Frontal cortex (tissue), 4 donors: Measurements from ENCODE around the gene TNP1. TPM values are rescaled to one million over a fixed set of nuclear protein-coding genes. Genes with fewer than 3 reads are reported as not detected.

Experiments used
- DNase-seq, 2 donors: peaks; one replicate each; pipeline ENCODE4 v3.0.0; 2012; ENCODE audit warnings: low spot score in 2 of 2
- FAIRE-seq: peaks from 2 replicates; lab custom pipeline; 2012; peaks lifted over from hg19 to GRCh38; lab: Jason Lieb, UNC
- total RNA-seq: library from RNA; depleted of rRNA; stranded (reverse); fragments of >200 nt; gene quantifications from one replicate; pipeline ENCODE4 v1.2.3, GENCODE V29; 2014
- donor health status: control.
- donor health status: control.
- donor health status: control.

TNP1 gene
- total RNA-seq, 1 donor from 2014 or later: not detected

DNA sequence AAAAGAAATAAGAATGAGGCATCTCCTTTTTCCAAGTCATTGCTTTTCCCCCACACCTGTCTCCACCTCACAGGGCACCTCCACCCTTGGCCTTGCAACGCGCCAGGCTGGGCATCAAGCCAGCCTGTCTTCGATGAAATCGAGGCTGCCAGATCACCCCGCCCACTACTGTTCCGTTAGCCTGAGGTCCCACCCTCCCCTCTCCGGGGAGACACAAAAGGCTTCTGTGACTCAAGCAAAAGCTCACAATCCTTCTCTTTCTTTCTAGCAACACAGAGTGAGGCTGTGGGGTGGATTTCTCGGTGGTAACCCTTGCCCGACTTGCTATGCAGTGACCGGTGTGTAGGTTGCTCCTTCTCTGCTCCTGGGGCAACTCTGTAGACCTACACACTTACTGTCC is 9.9 kb downstream of the TNP1 start:
- DNase-seq (peak; percentile 29 to 46), FAIRE-seq (no peak)

DNA sequence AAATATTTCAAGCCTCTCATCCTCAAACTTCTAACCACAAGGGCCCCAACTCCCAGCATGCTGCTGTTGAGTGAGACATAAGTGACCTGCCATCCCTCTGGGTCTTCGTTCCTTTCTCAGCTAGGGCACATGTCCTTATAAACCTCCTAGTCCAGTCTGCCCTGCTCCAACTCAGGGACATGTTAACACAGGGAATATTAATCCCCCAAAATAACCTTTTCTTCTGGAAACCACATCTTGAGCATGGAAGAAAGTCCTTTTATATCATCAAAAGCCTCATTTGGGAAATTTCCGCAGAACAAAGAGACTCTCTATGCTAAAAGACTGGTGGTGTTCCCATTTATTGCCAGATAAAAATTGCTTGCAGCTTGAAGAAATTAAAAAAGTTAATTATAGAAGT is 14.4 kb downstream of the TNP1 start:
- FAIRE-seq: no peak
- DNase-seq: no peak

DNA sequence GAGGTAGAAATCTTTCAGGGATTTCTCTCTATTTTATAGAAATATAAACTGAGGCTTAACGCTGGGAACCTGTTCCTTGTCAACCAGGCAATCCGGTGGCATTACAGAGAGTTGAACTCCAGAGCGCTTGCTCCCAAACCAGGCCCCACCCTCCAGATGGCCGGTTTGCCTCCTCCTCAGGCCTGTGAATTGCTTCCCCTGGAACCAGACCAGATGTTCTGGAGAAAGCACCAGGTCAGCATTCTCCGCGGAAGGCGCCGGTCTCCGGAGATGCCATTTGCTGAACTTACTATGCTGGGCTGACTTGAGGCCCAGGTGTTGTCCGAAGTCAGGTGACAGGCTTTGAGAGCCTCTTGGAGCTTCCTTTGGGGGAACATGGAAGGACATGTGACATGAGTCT is 17.2 kb downstream of the TNP1 start:
- no peak for FAIRE-seq
- no peak for DNase-seq

DNA sequence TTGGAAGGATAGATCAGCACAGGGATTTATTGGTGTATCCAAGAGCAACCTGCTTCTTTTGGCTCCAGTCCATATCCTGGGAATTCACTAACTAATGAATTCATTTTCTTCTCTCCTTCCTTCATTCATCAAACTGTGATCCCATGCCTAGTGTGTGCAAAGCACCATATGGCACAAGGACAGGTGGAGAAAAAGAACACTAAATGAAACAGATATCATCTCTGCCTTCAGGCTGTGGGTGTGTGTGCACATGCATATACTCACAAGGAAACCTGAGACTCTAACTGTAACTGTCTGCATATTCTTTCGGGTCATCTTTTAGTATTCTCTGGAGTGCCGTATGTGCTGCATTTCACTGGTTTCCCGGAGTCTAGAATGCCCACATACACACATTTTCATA is 20.2 kb downstream of the TNP1 start:
- FAIRE-seq (no peak), DNase-seq (no peak)

DNA sequence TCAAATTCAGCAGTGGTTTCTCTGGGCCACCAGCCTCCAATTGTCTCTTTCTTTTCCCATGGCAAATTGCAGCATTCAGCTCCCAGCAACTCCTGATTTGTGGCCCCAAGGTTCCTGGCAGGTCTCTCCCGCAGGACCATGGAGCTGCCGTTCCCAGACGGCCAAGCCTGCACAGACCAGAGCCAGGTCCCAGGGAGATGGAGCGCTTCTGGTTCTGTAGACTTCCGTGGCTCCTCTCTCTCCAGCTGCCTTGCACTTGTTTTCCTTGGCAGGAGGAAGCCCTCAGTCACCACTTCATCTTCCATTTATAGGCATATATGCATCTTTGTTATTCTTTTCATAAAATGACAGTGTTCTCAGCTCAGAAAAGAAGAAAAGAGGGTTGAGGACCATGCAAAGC is 21.7 kb downstream of the TNP1 start:
- FAIRE-seq: no peak
- no peak for DNase-seq

DNA sequence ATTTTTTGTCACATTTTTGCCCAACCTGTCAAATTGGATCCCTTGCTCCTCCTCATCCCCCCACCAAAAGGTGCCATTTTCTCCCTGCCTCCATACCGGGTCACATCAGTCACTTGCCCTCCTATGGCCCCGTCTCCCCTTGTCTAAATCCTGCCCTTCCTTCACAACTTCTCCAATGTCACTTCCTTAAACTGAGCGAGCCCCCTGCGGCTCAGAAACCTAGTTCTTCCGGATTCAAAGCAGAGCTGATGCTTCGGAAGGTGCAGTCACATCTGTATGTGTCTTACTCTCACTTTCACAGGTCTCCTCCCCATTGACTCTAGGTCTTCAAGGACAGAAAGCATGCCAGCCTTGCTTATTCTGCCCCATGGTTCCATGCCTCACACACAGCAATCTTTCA is 22.1 kb downstream of the TNP1 start:
- FAIRE-seq (no peak), DNase-seq (no peak)

DNA sequence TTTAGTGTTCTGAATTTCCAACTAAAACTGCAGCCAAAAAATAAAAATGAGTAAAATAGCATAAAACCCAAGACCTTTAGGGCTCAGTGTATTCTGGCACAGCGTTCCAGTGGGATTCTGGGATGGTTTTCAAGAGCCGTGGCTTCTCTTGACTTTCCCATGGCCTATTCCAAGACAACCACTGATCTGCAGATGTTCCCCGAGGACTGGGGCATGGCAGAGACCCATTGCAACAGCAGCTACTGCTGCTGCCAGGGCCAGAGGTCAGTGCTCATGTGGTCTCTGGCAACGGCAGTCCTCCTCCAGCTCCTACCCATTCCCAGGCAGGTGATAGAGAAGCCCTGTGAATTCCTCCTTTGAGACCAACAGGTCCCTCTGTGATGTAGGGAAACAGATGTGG is 26.8 kb downstream of the TNP1 start:
- DNase-seq (no peak), FAIRE-seq (no peak)

DNA sequence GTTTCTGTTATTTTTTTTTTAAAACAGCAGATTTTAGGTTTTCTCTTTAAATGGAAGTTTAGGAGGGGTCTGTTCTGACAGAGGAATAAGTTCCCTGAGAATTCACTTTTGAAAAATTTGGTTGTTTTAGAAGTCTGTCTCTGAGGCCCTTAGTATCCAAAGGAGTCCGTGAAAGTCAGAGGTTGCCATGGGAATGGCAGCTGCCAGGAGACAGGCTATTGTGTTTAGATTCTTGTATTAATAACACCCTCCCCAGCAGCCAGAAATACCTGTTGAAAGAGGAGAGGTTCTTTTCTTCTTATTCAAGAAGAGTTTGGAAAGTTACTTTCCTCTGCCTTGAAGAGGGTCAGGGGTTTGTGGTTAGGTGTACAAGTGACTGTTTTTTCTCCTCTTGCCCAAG is 29.5 kb downstream of the TNP1 start:
- no peak for FAIRE-seq
- no peak for DNase-seq

DNA sequence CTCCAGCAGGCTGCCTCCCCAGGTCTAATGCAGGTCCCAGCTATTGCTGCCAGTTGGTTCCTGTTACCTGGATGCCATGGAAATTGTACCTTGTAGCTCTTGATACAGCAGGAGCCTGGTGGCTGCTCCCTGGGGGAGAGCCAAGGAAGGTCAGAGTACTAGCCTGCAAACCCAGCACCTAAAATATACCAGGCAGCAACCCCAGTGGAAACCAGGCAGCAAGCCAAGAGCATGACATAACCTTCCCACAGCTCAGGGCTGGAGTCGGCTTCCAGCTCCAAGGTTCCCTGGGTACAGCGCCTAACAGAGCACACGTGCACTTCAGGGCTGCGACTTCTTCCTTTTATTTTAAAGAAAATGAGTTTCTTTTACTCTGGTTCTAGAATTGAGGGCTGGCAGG is 30.3 kb downstream of the TNP1 start:
- DNase-seq: no peak

DNA sequence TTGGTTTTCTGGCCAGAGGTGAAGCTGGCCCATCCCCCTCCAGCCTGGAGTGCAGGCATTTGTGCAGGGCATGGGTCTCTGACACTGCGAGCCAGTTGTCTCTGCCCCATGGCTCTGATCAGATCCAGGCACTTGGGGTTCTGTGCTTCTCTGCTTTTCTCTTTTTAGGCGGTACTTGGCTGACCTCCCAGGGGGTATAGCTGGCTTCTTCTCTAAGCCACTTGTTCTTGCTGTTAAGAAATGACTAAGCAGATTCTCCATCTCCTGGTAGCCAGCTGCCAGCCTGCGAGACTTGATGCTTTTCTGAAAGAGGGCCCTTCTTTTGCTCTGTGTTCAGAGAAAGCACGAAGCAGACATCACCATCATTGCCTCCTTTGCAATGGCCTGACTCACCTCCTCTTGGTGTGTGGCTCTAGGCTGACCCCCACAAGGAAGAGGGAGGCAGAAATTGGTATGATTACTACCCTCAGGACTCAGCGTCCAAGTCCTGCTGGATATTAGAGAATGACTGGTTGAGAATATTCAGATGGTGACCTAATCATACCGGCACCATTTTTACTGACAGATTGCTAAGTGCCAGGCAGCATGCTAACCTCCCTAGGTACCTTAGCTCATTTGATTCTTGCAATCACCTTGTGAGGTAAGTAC is 32.7 kb downstream of the TNP1 start:
- FAIRE-seq (no peak), DNase-seq (no peak)

More for the DNA sequence above, 30.3 kb downstream of the TNP1 start:
- FAIRE-seq: no peak

DNA sequence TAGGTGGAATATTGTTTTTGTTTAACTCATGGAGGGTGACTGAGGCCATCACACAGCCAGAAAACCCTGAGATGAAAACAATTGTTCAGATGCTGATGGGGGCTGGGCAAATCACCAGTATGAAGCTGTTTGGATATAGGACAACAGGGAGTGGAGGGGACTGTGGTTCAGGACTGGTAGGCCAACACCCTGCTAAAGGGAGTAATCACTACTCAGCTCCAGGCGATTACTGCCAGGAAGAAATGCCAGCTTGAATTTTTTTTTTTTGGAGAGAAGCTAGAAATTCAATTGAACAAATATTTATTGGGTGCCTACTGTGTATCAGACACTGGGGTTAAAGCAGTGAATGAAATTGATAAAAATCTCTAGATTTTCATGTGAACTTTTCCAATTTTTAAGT is 37.4 kb downstream of the TNP1 start:
- FAIRE-seq (no peak), DNase-seq (no peak)

DNA sequence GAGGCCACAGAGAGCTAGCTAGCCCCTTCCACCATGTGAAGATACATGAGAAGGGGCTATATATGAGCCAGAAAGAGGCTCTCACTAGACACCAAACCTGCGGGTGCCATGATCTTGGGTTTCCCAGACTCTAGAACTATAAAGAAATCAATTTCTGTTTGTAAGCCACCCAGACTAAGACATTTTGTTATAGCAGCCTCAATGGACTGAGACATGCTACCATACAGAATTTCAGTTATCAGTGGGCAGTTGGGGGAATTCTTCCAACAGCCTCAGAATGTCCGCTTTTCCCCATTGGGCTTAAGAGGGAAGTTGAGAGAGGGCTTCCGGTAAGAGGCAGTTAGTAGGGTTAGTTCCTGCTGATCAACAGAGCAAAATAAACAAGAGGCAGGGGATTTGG is 39.2 kb downstream of the TNP1 start:
- FAIRE-seq (no peak), DNase-seq (no peak)

DNA sequence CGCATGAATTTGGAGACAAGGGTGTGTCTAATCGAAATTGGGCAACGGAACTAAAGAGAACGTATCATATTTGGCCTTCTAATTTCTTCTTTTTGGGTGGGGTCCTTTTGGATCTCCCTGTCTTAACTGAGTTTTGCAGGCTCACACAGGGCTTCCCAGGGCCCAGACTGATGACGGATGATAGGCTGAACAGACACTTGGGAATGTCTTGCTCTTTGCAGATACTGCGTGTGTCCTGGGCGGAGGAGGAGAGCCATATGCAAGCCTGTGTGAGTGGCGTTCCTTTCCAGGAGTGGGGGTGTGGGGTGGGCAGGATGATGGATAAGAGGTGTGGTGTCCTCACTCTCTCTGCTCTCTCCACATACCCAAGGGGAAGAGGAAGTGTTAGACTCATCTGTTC is 40.1 kb downstream of the TNP1 start:
- no peak for DNase-seq
- no peak for FAIRE-seq

DNA sequence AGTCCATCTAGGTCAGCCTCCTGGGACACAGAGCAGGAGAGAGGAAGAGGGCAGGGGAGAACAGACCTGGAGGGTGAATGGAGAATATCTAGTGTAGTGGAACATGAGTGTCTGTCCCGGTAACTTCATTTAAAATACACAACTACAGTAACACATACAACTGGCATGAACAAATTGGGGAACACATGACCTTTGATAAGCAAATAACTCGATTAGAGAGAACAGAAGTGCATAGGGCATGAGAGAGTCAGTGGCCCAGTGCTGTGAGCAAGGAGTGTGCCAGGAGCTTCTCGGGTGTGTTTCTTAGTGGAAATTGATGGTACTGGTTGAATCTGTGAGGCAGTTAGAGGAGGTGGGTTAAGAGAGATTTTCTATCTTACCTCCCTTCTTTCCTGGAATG is 40.8 kb downstream of the TNP1 start:
- DNase-seq (no peak), FAIRE-seq (no peak)

DNA sequence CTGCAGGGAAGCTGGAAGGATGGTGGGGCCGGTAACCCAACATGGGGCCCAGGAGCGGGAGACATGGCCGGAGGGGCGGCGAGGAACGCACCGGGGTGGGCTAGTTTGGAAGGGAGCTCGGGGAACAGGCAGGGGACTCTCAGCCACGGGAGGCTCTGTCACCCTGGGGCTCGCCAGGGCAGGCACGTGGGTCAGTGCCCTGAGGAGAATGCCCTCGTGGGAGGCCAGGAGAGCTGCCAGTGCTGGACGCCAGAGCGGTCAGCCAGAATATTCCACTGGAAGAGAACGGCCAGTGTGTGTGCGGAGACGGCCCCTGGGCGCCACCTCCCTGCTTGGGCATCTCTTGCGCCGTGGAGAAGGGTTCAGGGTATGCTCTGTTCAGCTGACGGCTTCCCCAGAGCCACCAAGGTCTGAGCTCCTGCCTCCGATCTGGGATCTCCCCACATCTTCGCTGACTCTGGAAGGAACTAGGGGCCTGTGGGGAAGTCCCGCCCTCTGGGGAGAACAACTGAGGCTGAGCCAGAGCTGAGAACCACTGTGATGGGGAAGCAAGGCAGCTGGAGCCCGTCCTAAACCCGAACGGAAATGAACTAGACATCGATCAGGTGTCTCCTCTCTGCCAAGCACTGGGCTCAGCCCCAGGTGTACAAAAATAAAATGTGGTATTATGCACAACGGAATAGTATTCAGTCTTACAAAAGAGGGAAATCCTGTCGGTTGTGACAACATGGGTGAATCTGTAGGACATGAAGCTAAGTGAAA is 49.3 kb downstream of the TNP1 start:
- DNase-seq (no peak), FAIRE-seq (no peak)

Other genes starting within 250 kb of the TNP1 start
- gene IGFBP2, start 226.6 kb downstream of the TNP1 start, total RNA-seq: 253 TPM
- 26.1 TPM for gene IGFBP5, start 164.5 kb downstream of the TNP1 start, total RNA-seq